NCI-H82 treated with DMSO at 0.1 percent for 48 hours (cell line): ENCODE data around the gene NUDT2.
A peak's percentile ranks its signal among the peaks of the same experiment; 100 is the strongest.
"Not testable (repeated sequence)": the region's sequence is repeated elsewhere in the genome, so short reads cannot be mapped to it uniquely, and the experiment has no call there.

Experiments
- DNase-seq: peaks from one replicate; lab custom pipeline; 2025; ENCODE audit not compliant: unreplicated experiment; lab: John Stamatoyannopoulos, UW

NUDT2 gene

GRCh38 chr9:34334916-34335315 is 5.5 kb downstream of the NUDT2 start:
- no peak for DNase-seq

GRCh38 chr9:34335376-34335775 is 6.0 kb downstream of the NUDT2 start:
- DNase-seq: no peak

GRCh38 chr9:34337403-34337802 is 8.0 kb downstream of the NUDT2 start:
- DNase-seq: no peak

- DNase-seq: not testable (repeated sequence)
Measured at GRCh38 chr9:34338079-34338478, 8.7 kb downstream of the NUDT2 start.

GRCh38 chr9:34338665-34339385 is 9.5 kb downstream of the NUDT2 start:
- DNase-seq: no peak

- DNase-seq: no peak
Measured at GRCh38 chr9:34341659-34342295, 12.4 kb downstream of the NUDT2 start.

- no peak for DNase-seq
Measured at GRCh38 chr9:34343090-34343489, 13.7 kb downstream of the NUDT2 start.

GRCh38 chr9:34343605-34344004 is 14.2 kb downstream of the NUDT2 start:
- no peak for DNase-seq

- no peak for DNase-seq
Measured at GRCh38 chr9:34346873-34347799, 17.8 kb downstream of the NUDT2 start.

- DNase-seq: no peak
Measured at GRCh38 chr9:34347800-34348158, 18.4 kb downstream of the NUDT2 start.

- no peak for DNase-seq
Measured at GRCh38 chr9:34349324-34349723, 20.0 kb downstream of the NUDT2 start.

- DNase-seq: not testable (repeated sequence)
Measured at GRCh38 chr9:34352122-34352652, 22.8 kb downstream of the NUDT2 start.

- not testable (repeated sequence) for DNase-seq
Measured at GRCh38 chr9:34352957-34353356, 23.6 kb downstream of the NUDT2 start.

GRCh38 chr9:34362614-34363214 is 33.3 kb downstream of the NUDT2 start:
- no peak for DNase-seq

- peak; percentile 34 for DNase-seq
Measured at GRCh38 chr9:34363619-34364351, 34.4 kb downstream of the NUDT2 start.

GRCh38 chr9:34365282-34365681 is 35.9 kb downstream of the NUDT2 start:
- DNase-seq: no peak

- DNase-seq: no peak
Measured at GRCh38 chr9:34366365-34366764, 37.0 kb downstream of the NUDT2 start.

GRCh38 chr9:34367751-34368410 is 38.5 kb downstream of the NUDT2 start:
- DNase-seq: not testable (repeated sequence)

- DNase-seq: not testable (repeated sequence)
Measured at GRCh38 chr9:34368796-34369195, 39.4 kb downstream of the NUDT2 start.

- no peak for DNase-seq
Measured at GRCh38 chr9:34369636-34370035, 40.3 kb downstream of the NUDT2 start.
